HEK293 (cell line): Measurements from ENCODE around the gene PLEKHA1.

Source experiments
- CTCF ChIA-PET: fragments of 350-600 bp; formaldehyde crosslinking; extraction: SDS; loops from one replicate; lab custom pipeline; 2021; ENCODE audit warnings: antibody characterized with exemption; lab: Yijun Ruan, JAX
- POLR2A ChIA-PET: fragments of 300-600 bp; formaldehyde crosslinking; extraction: SDS; loops from one replicate; lab custom pipeline; 2020; ENCODE audit warnings: antibody characterized with exemption, inconsistent platforms; lab: Yijun Ruan, JAX
- H3K27ac ChIP-seq: fragments of 200-500 bp; sonication (Bioruptor generic); 2 replicates; pipeline ENCODE4 v1.5.1; 2014; ENCODE audit warnings: low read depth, low read length, control low read depth, inconsistent platforms; ENCODE audit errors: extremely low read depth
- H3K36me3 ChIP-seq, 2 experiments: fragments of 200-500 bp in 1 of 2; sonication (Bioruptor generic) in 1 of 2; 1 replicate in 1 of 2; 2 replicates in 1 of 2; pipeline ENCODE4 v1.5.1; 2014 to 2017; ENCODE audit warnings: inconsistent platforms in 2 of 2, low read length in 2 of 2; ENCODE audit not compliant: control insufficient read depth in 2 of 2, insufficient read depth in 1 of 2
- H3K4me1 ChIP-seq: fragments of 200-500 bp; sonication (Bioruptor generic); 2 replicates; pipeline ENCODE4 v1.5.1; 2014; ENCODE audit warnings: mild to moderate bottlenecking, low read length, inconsistent platforms; ENCODE audit not compliant: control insufficient read depth, insufficient read depth
- H3K4me3 ChIP-seq: 2 replicates; pipeline ENCODE4 v1.5.1; 2011; ENCODE audit warnings: low read depth, mild to moderate bottlenecking, control low read depth, low read length, moderate library complexity
- H3K9me3 ChIP-seq: fragments of 200-500 bp; sonication (Bioruptor generic); 2 replicates; pipeline ENCODE4 v1.5.1; 2014; ENCODE audit warnings: low read depth, low read length, inconsistent platforms; ENCODE audit not compliant: control insufficient read depth, insufficient read depth
- FEZF1 ChIP-seq: fragments of 450-650 bp; formaldehyde crosslinking; IDR thresholded peaks from 2 replicates; pipeline ENCODE4 v1.5.1; 2016; ENCODE audit warnings: missing biosample characterization, missing genetic modification characterization
- IKZF3 ChIP-seq: fragments of 450-650 bp; IDR thresholded peaks from 2 replicates; pipeline ENCODE4 v1.5.0; 2018; ENCODE audit warnings: missing biosample characterization, mild to moderate bottlenecking, missing genetic modification characterization, moderate library complexity
- KLF1 ChIP-seq: fragments of 450-650 bp; formaldehyde crosslinking; IDR thresholded peaks from 2 replicates; pipeline ENCODE4 v1.5.1; 2016; ENCODE audit warnings: missing biosample characterization, missing genetic modification characterization
- KLF8 ChIP-seq: fragments of 450-650 bp; formaldehyde crosslinking; IDR thresholded peaks from 2 replicates; pipeline ENCODE4 v1.5.1; 2016; ENCODE audit warnings: missing biosample characterization, missing genetic modification characterization
- SALL2 ChIP-seq: fragments of 450-650 bp; formaldehyde crosslinking; IDR thresholded peaks from 2 replicates; pipeline ENCODE4 v1.5.0; 2017; ENCODE audit warnings: missing biosample characterization, mild to moderate bottlenecking, missing genetic modification characterization, borderline replicate concordance
- SP3 ChIP-seq: fragments of 450-650 bp; formaldehyde crosslinking; IDR thresholded peaks from 2 replicates; pipeline ENCODE4 v1.5.1; 2016; ENCODE audit warnings: missing biosample characterization, missing genetic modification characterization
- ZBTB1 ChIP-seq: fragments of 450-650 bp; formaldehyde crosslinking; IDR thresholded peaks from 2 replicates; pipeline ENCODE4 v1.5.1; 2016; ENCODE audit warnings: missing biosample characterization, missing genetic modification characterization
- ZBTB20 ChIP-seq: fragments of 450-650 bp; formaldehyde crosslinking; IDR thresholded peaks from 2 replicates; pipeline ENCODE4 v1.5.1; 2016; ENCODE audit warnings: missing biosample characterization, missing genetic modification characterization
- ZNF10 ChIP-seq: fragments of 450-650 bp; formaldehyde crosslinking; IDR thresholded peaks from 2 replicates; pipeline ENCODE4 v1.5.1; 2017; ENCODE audit warnings: missing biosample characterization, missing genetic modification characterization
- ZNF223 ChIP-seq: fragments of 450-650 bp; formaldehyde crosslinking; IDR thresholded peaks from 2 replicates; pipeline ENCODE4 v1.5.1; 2016; ENCODE audit warnings: missing biosample characterization, missing genetic modification characterization
- ZNF341 ChIP-seq: fragments of 450-650 bp; formaldehyde crosslinking; IDR thresholded peaks from 2 replicates; pipeline ENCODE4; 2016; ENCODE audit warnings: low read depth, missing biosample characterization, missing genetic modification characterization
- ZNF423 ChIP-seq: fragments of 450-650 bp; formaldehyde crosslinking; IDR thresholded peaks from 2 replicates; pipeline ENCODE4 v1.5.1; 2016; ENCODE audit warnings: missing biosample characterization, missing genetic modification characterization
- ZNF501 ChIP-seq: fragments of 450-650 bp; formaldehyde crosslinking; IDR thresholded peaks from 2 replicates; pipeline ENCODE4 v1.5.1; 2016; ENCODE audit warnings: missing biosample characterization, missing genetic modification characterization
- ZNF529 ChIP-seq: fragments of 450-650 bp; formaldehyde crosslinking; IDR thresholded peaks from 2 replicates; pipeline ENCODE4 v1.5.1; 2017; ENCODE audit warnings: missing genetic modification characterization, missing biosample characterization; ENCODE audit not compliant: insufficient replicate concordance
- ZNF549 ChIP-seq: fragments of 450-650 bp; IDR thresholded peaks from 2 replicates; pipeline ENCODE4 v1.5.1; 2018; ENCODE audit warnings: missing biosample characterization, missing genetic modification characterization, mild to moderate bottlenecking, inconsistent platforms, moderate library complexity
- ZNF585B ChIP-seq: fragments of 450-650 bp; formaldehyde crosslinking; IDR thresholded peaks from 2 replicates; pipeline ENCODE4 v1.5.1; 2016; ENCODE audit warnings: missing biosample characterization, missing genetic modification characterization
- ZNF610 ChIP-seq: fragments of 450-650 bp; formaldehyde crosslinking; IDR thresholded peaks from 2 replicates; pipeline ENCODE4 v1.5.1; 2016; ENCODE audit warnings: missing biosample characterization, missing genetic modification characterization, borderline replicate concordance
- ZNF670 ChIP-seq: fragments of 450-650 bp; formaldehyde crosslinking; IDR thresholded peaks from 2 replicates; pipeline ENCODE4 v1.5.1; 2016; ENCODE audit warnings: missing biosample characterization, missing genetic modification characterization, low read depth
- ZNF677 ChIP-seq: fragments of 450-650 bp; IDR thresholded peaks from 2 replicates; pipeline ENCODE4 v1.5.0; 2018; ENCODE audit warnings: missing biosample characterization, mild to moderate bottlenecking, missing genetic modification characterization, moderate library complexity
- TF ChIP-seq, protein P1 (sequence below): fragments of 450-650 bp; formaldehyde crosslinking; IDR thresholded peaks from 2 replicates; pipeline ENCODE4 v1.5.1; 2017; ENCODE audit warnings: missing biosample characterization, missing genetic modification characterization
- TF ChIP-seq, protein P2 (sequence below): IDR thresholded peaks from 2 replicates; pipeline ENCODE4 v1.6.1; 2011; ENCODE audit warnings: mild to moderate bottlenecking, low read depth, low read length, borderline replicate concordance
- TF ChIP-seq, protein P3 (sequence below): fragments of 450-650 bp; formaldehyde crosslinking; IDR thresholded peaks from 2 replicates; pipeline ENCODE4 v1.5.1; 2016; ENCODE audit warnings: missing biosample characterization, missing genetic modification characterization

PLEKHA1 gene

DNA sequence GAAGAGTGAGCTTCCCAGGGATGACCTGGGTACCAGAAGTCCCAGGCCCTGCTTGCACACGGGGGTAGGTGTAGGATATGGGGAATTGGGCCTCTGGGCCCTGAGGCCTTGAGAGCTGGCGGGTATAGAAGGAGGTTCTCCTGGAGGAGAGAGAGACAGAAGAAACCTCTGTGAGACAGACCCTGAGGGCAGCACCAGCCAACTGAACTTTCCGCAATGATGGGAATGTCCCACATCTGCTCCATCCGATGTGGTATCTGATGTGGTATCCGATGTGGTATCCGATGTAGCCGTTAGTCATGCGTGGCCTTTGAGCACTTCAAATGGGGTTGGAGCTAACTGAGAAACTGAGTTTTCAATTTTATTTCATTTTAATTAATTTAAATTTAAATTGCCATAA, 30.6 kb upstream of the PLEKHA1 start (continued):
- TF ChIP-seq, protein P1, sequence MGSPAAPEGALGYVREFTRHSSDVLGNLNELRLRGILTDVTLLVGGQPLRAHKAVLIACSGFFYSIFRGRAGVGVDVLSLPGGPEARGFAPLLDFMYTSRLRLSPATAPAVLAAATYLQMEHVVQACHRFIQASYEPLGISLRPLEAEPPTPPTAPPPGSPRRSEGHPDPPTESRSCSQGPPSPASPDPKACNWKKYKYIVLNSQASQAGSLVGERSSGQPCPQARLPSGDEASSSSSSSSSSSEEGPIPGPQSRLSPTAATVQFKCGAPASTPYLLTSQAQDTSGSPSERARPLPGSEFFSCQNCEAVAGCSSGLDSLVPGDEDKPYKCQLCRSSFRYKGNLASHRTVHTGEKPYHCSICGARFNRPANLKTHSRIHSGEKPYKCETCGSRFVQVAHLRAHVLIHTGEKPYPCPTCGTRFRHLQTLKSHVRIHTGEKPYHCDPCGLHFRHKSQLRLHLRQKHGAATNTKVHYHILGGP (tag by site-specific recombination): no peak
- no peak for TF ChIP-seq ZNF223
- no peak for TF ChIP-seq SALL2 (tag by site-specific recombination)
- TF ChIP-seq IKZF3 (tag by site-specific recombination): no peak
- TF ChIP-seq ZNF529 (tag by site-specific recombination): no peak
- no peak for TF ChIP-seq ZNF341 (tag by site-specific recombination)
- no peak for TF ChIP-seq ZNF10

DNA sequence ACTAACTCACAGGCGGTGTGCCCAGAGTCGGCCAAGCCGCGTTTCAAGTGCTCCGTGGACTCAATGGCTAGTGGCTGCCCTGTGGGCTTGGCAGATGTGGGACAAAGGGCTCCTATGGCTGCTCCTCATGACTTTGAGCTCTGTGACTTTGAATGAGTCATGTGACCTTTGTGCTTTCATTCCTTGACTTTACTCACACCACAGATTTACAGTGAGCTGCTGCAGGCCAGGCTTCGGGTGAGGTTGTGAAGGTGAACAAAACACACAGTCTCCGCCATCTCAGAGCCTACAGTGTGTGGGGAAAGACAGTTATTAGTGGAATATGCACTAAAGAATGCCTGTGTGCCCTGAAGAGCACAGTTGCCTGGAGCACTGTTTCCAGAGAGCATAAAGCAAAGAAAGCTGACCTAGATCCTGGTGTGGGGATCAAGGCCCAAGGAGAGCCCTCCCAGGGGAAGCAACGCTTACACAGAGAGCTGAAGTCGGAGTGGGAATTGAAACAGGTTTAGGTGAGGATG, 29.7 kb upstream of the PLEKHA1 start:
- CTCF ChIA-PET: interaction anchor here (0.6 to 5.1 kb wide), 7 partner anchors 15 to 221 kb away, joined by 3 to 60 read pairs (median 4); no protein-coding TSS in a partner anchor
- Histone ChIP-seq H3K27ac (no peak overlapping the region), H3K4me3 (no peak overlapping the region), H3K36me3 (no peaks in the 10 kb centered on the region), H3K4me1 (no peaks in the 10 kb centered on the region), H3K9me3 (no peaks in the 10 kb centered on the region)
- POLR2A ChIA-PET: no interaction called here
- TF ChIP-seq ZNF10: no peak
- TF ChIP-seq, protein P2, sequence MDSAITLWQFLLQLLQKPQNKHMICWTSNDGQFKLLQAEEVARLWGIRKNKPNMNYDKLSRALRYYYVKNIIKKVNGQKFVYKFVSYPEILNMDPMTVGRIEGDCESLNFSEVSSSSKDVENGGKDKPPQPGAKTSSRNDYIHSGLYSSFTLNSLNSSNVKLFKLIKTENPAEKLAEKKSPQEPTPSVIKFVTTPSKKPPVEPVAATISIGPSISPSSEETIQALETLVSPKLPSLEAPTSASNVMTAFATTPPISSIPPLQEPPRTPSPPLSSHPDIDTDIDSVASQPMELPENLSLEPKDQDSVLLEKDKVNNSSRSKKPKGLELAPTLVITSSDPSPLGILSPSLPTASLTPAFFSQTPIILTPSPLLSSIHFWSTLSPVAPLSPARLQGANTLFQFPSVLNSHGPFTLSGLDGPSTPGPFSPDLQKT: no peak
- no peak for TF ChIP-seq ZNF501 (tag by site-specific recombination)
- TF ChIP-seq, protein P3, sequence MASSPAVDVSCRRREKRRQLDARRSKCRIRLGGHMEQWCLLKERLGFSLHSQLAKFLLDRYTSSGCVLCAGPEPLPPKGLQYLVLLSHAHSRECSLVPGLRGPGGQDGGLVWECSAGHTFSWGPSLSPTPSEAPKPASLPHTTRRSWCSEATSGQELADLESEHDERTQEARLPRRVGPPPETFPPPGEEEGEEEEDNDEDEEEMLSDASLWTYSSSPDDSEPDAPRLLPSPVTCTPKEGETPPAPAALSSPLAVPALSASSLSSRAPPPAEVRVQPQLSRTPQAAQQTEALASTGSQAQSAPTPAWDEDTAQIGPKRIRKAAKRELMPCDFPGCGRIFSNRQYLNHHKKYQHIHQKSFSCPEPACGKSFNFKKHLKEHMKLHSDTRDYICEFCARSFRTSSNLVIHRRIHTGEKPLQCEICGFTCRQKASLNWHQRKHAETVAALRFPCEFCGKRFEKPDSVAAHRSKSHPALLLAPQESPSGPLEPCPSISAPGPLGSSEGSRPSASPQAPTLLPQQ: no peak
- no peak for TF ChIP-seq ZBTB1 (tag by site-specific recombination)
- no peak for TF ChIP-seq ZNF670 (tag by site-specific recombination)
- TF ChIP-seq KLF1 (tag by site-specific recombination): no peak
- no peak for TF ChIP-seq ZNF585B (tag by site-specific recombination)
- no peak for TF ChIP-seq ZNF677 (tag by site-specific recombination)
- TF ChIP-seq KLF8: no peak
- TF ChIP-seq SP3: no peak
- no peak for TF ChIP-seq ZNF423 (tag by site-specific recombination)
- no peak for TF ChIP-seq ZBTB20 (tag by site-specific recombination)
- TF ChIP-seq ZNF549 (tag by site-specific recombination): no peak
- no peak for TF ChIP-seq ZNF610 (tag by site-specific recombination)
- no peak for TF ChIP-seq FEZF1
